ENCODE results near the gene NSD1.

The NSD1 gene

DNA sequence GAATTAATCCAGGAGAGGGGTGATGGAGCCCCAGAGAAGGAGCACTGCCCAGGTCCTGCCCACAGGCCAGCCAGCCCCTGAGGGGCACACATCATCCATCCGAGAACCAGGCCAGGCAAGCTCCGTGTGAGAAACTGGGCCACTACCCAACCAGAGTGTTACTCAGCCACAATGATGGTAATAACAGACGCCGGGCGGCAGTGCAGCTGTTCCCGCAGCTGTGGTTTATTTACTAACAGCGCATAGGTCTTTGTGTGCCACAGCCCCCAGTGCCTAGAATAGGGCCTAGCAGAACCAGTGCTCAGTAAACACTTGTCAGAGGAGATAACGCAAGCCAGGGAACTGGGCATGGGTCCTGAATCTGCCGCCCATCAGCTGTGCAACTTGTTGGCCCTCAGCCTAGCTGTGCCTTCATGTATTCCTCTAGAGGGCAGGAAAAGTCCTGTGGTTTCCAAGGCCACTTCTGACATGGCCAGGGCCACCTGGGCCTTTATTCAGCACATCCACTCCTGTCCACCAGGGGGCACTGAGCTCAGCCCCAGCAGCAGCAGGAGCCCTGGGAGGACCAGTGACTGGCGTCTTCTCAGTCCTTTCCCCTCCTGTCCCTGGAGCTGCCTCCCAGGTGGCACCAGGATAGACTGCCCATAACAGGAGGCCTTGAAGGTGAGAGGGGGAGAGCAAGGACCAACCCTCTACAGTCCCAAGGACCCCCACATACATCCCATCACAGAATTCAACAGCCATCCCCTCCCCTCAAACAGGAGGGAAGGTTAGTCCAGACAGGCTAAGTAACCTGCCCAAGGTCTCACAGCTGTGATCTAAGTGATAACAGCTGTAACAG, 176.0 kb downstream of the NSD1 start:
- DNase-seq (ENCODE audit: low read depth): peak; percentile 55

DNA sequence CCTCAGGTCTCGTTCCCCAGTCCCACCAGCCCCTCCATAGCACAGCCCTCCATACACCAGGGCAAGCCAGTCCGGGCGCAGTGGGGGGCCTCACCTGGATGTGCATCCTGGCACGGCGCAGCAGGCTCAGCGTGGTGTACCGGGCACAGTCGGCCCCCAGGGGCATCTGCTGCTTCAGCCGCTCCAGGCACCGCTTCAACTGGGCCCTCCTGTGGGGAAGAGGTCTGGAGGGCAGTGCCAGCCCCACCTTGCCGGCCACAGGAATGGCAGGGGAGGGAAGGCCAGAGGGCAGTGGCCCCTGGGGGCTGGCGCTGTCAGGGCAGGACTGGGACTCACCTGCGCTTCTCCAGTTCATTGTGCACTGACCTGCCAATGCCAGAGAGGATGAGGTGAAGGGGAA, 176.8 kb downstream of the NSD1 start:
- no peak for DNase-seq (ENCODE audit: low read depth)

DNA sequence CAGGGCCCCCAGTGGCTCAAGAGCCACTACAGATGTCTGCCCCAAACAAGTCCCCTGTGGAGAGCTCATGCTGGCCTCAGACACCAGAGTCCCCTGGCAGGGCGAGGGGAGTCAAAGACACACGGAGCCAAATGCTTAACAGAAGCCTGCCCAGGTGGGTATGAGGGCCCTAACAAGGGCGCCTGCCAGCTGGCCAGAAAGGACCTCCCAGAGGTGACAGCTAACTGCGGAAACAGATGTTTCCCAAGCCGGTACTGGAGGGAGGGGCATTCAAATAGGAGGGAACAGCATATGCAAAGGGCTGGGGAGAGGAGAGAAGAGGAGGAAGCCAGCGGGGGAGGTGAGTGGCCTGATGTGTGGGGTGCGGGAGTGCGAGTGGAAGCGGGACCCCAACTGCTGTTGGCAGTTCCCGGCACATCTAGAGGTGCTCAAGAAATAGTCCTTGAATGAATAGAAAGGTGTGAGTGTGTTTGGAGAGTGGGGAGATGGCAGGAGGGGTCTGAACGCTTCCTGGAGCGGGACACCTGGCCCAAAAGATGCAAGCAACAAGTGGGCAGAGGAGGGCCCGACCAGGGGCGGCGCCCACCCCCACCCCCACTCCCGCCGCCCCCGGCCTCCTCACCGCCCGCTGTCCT, 177.3 kb downstream of the NSD1 start:
- no peak for DNase-seq (ENCODE audit: low read depth)

DNA sequence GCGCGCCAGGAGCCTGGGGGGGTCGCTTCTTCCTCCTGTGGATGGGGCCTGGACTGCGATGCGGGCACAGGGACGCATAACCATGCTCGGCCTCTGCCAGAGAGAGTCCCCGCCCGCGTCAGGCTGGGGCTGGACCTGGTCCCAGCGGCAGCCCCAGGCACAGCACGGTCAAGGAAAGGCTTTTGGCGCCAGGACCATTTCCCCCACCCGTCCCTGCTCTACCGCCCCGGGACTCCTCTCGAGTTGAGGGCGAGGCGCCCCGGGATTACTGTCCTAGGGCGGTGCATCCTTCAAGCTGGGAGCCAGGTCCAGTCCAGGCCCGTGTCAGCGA, 177.8 kb downstream of the NSD1 start:
- DNase-seq (ENCODE audit: low read depth): no peak

DNA sequence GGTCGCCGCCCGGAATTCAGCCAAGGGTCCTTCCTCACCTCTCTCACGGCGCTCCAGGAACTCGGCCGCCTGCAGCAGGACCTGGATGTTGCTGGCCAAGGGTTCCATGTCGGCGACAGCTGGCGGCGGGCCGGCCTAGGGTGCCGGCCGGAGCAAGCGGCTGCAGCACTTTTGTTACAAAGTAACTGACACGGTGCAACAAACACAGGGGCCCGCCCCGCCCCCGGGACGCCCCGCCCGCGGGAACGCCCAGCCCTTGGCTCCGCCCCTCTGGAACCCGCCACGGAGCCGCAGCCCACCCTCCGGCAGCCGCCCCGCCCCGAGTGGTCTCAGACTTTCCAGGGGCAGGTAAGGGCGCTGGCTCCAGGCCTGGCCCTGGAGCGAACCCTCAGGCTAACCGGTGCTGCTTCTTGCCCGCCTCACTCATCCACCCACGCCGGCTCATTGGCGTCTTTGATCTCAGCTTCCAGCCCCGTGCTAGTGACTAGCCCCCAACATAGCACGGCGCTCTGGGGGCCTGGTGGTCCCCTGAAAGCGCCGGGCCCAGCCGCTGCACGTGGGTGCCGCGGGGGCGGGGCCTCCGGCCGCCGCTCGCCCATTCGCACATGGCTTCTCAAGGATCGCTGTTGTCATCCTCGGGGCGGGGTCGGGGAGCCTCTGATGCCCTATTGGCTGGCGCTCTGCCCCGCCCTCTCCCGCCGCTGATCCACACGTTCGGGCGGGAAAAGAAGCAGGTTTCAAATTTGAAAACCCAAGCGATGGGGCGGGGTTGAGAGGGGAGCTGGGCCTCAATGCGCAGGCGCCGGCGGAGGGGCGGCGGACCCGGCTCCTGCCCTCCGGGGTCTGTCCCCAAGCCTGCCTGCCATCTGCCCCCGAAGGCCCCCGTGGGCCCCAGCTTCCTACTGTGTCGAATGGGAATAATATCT, 178.4 kb downstream of the NSD1 start, which contains the start of gene MXD3:
TSS of gene MXD3 (minus strand) at position 176 of the 926 bp plus-strand sequence. CDS start at position 108, 68 bp downstream.
- peak; percentile 92 for DNase-seq (ENCODE audit: low read depth)

DNA sequence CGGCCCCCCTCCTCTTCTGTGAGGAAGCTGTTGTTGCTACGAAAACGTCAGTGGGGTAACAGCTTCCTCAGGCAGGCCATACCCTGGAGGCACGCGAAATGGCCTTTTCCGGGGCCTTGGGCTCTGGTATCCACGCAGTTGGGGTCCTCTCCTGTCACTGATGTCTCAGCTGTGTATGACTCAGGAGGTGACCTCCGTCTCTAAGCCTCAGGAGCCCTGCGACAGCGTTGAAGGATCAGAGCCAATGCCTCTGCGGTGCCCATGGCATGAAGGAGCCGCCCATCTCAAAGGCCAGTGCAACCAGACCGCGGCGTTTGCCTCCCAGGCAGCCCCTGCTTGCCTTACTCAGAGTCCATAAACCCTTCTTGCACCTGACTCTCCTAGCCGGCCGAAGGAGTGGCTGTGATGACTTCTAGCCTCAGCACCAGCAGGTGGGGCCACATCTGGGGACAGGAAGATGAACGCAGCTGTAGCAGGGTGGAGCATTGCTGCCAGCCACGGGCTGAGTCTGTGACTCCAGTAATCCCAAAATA, 179.1 kb downstream of the NSD1 start:
- DNase-seq (ENCODE audit: low read depth): no peak

DNA sequence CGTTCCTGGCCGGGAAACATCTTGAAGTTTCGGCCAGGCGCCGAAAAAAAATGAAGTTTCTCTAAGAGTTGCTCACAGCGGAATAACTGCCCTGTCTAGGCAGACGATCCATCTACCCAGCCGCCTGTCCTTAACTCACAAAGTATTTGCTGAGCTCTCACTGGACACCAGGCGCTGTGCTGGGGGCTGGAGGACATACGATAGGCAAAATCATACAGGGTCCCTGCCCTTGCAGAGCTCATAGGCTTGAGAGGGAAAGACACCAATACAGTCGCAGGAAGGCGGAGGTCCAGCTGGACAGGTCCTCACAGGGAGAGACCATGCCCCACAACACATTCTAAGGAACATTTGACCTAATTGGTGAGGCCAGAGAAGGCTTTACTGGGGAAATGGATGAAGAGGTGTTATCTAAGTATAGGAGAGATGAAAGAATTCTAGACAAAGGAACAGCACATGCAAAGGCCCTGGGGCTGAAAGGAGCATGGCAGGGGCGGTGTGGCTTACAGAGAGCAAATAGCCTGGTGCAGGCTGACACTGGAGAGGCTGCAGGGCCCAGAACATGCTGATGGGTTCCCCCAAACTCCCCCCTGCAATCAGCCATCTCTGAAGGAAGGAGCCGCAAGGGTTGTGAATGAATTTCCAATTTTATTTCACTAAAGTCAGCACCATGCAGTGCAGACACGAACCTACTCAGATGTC, 180.1 kb downstream of the NSD1 start:
- DNase-seq (ENCODE audit: low read depth): no peak

DNA sequence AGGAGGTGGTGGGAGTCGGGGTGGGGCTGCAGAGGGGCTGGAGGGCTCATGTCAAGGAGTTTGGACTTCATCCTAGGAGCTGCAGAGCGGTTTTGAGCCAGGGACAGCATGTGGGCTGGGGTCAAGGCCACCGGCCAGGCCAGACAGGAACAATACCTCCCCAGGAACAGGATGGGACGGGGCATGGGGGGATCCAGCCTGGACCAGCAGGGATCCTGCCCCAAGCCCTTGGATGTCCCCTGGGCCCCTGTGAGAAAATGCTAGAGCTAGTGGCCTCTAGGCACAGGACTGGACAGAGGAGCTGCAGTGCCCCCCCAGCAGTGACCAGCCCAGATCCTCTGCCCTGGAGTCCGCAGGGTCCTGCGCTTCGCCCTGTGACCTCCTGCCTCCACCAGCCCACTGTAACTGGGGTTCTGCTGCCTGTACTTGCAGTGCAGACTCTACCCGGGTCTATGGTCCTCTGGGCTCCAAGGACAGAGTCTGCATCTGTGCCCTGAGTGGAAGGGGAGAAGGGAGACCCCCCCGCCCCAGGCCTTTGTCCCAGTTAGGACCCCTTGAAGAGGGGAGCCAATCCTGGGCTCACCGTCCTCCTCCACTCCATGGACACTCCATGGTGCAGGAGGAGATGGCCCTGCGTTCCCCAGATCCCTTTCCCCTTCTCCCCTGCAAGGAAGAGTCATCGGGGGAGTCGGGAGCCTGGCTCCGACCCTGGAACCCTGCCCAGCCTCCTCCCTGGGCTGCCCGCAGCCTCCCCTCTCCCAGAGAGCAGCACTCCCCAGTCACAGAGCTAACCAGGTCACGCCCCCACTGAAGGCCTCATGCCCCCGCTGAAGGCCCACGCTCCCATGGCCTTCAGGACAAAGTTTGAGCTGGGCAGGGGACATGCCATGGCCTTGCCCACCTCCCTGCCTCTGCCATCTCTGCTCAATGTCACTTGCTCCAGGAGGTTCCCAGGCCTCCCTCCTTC, 181.1 kb downstream of the NSD1 start:
- DNase-seq (ENCODE audit: low read depth): no peak

DNA sequence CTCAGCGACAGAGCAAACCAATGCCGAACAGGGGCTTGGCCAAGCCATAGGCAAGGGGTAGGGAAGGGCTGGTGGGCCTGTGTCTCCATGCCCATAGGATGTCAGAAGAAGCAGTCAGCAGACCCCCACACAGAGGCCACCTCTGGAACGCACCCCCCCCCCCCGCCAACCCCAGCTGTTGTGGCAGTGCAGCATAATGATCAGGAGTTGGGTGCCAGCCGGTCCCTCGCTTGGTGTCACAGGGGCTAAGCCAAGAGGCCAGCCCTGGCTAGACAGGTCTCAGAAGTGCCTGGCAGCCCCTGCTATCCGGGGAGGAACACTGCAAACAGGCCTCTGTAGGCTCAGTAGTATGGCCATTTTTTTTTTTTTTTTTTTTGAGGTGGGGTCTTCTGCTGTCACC, 181.8 kb downstream of the NSD1 start:
- DNase-seq (ENCODE audit: low read depth): no peak

DNA sequence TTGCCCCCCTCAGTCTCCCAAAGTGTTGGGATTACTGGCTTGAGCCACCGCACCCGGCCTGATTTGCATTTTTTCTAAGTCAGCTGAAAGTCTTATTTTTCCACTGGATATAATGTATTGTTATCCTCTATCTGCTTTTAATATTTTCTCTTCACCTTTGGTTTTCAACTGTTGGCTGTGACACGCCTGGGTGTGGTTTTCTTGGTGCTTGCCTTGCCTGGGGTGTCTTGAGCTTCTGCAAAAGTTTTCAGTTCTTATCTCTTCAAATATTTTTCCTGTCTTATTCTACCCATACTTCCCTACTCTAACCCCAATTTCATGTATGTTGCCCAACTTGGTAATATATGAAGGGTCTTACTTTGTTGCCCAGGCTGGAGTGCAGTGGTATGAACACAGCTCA, 182.4 kb downstream of the NSD1 start:
- DNase-seq (ENCODE audit: low read depth): no peak

DNA sequence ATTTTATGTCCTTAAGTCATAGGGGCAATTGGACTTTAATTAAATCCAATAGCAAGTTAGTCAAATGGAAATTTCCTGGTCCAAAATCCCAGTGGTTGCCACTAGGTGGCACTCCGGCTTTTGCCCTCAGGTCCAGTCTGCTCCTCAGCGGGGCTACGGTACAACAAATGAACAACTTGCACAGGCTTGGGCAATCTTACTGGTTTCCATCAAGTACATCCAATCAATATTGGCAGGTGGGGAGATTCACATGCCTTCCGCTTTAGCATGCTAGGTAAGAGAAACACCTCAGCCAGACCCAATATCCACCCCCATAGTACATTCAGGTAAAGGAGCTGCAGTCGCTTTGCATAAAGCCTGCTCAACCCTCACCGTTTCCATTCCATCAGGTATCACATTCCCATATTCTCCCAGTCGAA, 184.4 kb downstream of the NSD1 start:
- peak; percentile 67 for DNase-seq (ENCODE audit: low read depth)

DNA sequence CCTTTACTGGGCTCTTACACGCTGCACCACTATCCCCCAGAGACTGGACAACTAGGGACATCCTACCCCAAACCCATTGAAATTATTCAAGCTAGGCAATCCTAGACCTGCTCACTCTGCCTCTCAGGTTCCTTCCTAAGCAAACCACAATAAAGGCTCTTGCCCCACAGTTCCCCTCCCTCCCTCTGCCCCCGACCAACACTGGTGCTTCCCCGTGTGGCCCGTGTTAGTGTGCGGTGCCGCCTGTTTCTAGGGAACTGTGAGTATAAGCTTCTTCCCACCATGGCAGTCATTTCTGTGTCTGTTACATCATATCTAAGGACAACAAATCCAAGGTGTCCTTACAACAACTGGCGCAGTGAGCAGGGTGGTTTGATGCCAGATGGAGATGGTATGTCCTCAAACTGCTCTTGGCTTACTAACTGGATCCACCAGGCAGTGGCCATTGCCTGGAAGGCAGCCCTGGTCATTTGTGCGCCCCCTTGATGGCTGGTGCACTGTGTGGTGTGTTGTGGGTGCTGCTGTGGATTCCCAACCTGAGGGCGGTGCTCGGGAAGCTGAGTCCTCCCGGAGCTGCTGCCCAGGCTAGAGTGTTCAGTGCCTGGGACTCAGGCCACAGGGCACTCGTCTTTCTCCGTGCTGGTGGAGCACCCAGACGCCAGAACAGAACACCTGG, 186.5 kb downstream of the NSD1 start:
- no peak for DNase-seq (ENCODE audit: low read depth)

DNA sequence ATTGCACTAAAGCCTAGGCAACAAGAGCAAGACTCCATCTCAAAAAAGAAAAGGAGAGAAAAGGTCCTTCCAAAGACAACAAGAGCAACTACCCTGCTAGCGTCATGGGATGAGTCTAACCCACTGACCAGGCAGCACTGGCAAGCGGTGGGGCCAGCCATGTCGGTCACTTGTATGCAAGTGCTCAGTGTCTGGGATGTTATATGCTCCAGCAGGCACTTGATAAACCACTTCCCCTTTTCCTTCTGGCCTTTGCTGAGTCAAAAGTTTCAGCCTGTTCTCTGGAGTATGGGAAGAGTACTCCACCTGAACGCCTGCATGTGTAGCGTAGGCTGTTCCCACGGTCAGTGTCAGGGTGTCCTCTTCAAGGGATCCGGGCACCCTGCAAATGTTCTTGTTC, 187.3 kb downstream of the NSD1 start:
- no peak for DNase-seq (ENCODE audit: low read depth)

DNA sequence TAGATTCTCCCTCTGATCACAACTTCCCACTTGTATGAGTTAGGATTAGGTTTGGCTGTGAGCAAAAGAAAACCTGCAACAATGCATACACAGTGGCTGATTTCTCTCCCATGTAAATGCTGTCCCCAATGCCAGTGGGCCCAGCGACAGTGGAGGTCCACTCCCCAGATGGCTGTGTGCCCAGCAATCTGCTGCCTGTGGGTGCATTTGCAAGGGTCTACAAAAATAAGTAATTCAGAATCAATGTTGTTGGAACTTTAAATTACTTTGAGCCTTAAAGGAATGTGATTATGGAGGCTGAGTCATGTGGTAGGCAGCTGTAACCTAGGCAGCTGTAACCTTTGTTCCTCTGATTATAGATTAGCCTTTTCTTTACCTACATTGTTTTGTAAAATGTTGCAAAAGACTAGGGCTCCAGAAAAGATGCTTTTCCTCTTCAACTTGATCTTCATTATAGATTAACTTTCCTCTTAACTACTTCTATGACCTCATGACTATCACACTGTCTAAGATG, 192.4 kb downstream of the NSD1 start:
- no peak for DNase-seq (ENCODE audit: low read depth)

DNA sequence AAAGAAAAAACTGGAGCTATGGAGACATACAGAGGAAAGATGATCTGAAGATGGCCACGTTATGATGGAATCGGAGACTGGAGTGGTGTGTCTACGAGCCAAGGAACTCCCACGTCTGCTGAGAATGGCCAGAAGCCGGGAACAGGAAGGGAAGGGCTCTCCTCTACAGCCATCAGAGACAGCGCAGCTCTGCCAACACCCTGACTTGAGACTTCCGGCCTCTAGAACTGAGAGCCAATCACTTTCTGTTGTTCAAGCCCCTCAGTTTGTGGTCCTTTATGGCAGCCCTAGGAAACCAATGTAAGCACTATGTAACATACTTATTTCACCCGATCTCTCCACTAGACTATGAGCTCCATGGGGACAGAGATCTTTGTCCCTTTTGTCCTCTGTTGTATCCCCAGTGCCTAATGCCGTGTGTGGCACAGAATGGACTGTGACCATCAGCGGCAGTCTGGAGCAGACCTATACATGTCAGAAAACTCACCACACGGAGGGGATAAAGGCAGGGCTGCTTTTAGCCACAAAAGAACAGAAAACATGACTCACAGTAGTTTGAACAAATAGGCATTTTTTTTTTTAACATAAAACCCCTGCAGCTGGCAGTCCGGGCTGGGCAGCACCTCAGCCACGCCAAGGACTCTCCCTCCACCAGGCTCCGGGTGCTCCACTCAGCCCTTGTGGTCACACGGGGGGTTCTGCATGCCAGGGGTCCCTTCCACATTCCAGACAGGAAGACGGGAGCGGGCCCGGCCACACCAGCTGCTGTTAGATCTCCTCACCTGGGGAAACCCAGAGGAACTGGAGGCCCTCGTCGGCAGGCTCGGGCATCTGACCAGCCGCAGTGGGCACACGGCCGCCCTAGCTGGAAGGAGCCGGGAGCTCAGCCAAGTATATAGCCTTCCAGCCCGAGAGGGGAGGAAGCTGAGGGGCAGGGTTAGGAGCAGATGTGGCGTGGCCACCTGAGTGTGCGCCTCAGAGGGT, 194.3 kb downstream of the NSD1 start:
- no peak for DNase-seq (ENCODE audit: low read depth)

DNA sequence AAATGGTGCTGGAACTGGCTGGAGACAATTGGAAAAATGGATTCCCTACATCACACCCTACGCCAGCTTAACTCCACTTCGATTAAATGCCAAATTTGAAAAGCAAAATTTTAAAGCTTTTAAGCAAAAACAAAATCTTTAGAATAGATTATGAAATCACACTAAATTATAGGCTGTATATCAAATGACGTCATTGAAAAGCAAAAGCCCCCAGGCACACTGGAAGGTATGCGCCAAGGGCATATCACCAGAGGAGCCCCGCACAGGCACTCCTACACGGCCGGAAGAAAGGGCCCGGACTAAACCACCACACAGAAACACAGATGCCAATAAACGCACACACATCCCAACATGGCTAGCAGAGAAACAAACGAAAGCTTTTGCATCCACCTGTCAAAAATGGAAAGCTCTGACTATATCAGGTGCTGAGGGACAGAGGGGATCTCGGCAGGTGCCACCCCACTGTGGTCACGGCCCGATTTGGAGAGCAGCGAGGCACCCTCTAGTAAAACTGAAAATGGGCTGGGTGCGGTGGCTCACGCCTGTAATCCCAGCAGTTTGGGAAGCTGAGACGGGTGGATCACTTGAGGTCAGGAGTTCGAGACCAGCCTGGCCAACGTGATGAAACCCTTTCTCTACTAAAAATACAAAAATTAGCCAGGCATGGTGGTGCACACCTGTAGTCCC, 195.1 kb downstream of the NSD1 start:
- no peak for DNase-seq (ENCODE audit: low read depth)

DNA sequence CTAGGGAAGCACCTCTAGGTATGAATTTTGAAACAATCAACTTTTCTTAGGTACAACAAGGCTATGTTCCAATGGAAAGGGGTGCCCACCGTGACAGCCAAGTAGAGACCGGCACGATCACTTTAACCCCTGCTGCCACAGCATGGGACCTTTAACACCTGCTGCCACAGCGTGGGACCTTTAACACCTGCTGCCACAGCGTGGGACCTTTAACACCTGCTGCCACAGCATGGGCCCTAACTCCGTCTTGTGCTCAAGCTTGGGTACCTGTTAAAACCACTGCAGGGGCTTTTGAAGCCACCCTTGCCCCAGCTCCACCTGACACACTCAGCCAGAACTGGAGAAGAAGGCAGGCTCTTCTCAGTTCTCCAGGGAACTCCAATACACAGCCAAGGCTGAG, 196.3 kb downstream of the NSD1 start:
- DNase-seq (ENCODE audit: low read depth): no peak

All from stimulated activated CD4-positive, alpha-beta T cell treated with anti-CD3 and anti-CD28 coated beads, Interleukin-2, amount 100 ng/mL, for 4 hours (primary cell).